GM18868 (cell line): ENCODE data around the gene FAM43B.
"Not testable (repeated sequence)": the region's sequence is repeated elsewhere in the genome, so short reads cannot be mapped to it uniquely, and the experiment has no call there.

Experiments
- ATAC-seq: cut with Tn5 transposase; IDR thresholded peaks from one replicate; pipeline ENCODE4 v1.9.1; 2021; ENCODE audit warnings: mild to moderate bottlenecking, moderate library complexity; ENCODE audit not compliant: unreplicated experiment

The FAM43B gene, protein sequence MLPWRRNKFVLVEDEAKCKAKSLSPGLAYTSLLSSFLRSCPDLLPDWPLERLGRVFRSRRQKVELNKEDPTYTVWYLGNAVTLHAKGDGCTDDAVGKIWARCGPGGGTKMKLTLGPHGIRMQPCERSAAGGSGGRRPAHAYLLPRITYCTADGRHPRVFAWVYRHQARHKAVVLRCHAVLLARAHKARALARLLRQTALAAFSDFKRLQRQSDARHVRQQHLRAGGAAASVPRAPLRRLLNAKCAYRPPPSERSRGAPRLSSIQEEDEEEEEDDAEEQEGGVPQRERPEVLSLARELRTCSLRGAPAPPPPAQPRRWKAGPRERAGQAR

DNA sequence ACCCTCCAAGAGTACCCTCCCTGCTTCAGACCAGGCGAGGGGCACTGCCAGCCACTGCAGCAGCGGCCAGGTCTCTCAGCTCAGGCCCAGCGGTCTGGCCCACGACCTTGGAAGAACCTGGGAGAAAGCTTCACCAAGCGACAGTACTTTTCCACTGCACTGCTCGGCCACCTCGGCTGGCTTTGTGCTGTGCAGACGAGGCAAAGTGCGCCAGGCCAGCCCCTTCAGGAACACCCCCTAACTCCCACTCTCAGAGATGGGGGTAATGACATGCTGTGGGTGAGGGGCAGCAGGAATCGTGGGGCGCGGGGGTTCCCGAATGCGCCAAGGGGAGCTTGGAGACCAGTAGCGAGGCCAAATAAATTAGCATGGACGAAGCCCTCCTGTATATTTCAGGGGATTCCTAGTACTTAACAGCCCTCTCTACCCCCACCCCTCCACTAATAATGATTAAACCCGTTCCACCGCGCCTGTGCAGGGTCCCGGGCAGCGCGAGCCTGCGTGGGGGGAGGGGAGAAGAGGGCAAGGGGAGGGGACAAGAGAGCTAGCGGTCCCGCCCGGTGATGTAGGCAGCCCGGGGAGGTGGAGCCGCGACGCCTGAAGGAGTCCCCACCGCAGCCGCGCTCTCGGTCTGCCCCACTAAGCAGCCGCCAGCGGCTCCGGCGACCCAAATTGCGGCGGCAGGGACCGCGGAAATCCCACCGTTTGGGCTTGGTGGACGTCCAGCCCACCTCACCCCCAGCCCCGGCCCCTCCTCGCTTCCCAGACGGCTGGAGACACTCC, at the start of gene FAM43B:
TSS of gene FAM43B (plus strand) at position 629 of the 783 bp plus-strand sequence. CDS start 401 bp downstream, outside the sequence.
- ATAC-seq, result no peak

- no peak for ATAC-seq
These were observed 46.9 kb upstream of the FAM43B start for GRCh38 chr1:20505488-20505887.

DNA sequence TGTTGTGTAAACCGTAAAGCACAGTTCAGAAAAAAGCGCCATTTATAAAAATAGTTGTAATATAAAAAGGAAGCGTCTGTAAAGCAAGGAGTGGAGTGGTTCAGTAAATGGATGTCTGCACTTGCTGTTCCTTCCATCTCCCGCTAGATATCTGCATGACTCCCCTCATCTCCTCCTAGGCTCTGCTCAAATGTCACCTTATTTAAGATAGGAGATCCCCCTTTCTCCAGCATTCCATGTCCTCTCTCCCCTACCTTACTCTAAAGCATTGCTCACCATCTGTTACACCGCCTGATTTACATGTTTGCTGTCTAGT, 45.2 kb upstream of the FAM43B start:
- ATAC-seq, result peak; percentile 12

- ATAC-seq, result peak; percentile 79
These were observed 44.6 kb upstream of the FAM43B start, which contains the start of gene MUL1 for GRCh38 chr1:20507564-20508410. Gene MUL1 (minus strand): TSS chr1:20508151. CDS start chr1:20508024, 127 bp downstream.

- no peak for ATAC-seq
These were observed 44.0 kb upstream of the FAM43B start for GRCh38 chr1:20508411-20508771.

- ATAC-seq, result no peak
These were observed 40.6 kb upstream of the FAM43B start for GRCh38 chr1:20511518-20512428.

- ATAC-seq, result not testable (repeated sequence)
These were observed 32.6 kb upstream of the FAM43B start for GRCh38 chr1:20519609-20520262.

DNA sequence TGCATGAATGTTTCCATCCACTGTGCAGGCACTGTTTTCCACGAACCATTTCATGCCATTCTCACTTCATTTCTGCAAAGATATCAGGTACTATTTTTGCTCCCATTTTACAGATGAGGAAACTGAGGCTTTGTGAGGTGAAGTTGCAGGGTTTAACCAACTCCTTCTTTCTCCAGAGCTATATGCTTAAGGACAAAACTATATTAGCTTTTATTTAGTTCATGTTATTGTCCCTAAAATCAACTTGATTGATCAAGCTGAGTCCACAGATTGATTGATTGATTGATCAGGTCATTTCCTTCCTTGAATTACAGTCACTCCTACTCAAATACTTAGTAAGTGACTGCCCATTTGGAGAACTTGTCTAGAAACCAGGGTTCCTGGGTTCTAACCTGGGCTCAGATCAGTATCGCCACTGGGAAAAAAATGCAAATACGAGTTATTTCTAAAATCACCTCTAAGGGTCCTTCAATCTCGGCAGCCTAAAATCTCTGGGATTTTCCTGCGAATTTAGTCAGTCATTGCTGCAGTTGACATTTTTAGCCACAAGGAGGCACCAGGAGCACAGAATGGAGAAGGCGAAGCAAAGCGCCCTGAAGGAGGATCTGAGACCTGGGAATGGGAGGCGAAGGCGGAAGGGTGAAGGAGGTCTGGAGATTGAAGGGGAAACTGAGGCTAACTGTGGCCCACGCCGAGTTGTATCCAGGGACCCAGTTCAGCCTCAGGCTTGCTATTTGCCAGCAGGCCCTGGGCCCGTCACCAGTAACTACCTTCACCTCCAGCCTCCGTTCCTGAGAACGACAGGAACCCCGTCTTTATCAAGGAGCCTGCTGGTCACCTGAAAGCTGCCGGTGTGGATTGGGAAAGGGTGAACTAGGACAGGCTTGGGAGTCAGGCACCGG, 30.2 kb upstream of the FAM43B start:
- ATAC-seq, result no peak

DNA sequence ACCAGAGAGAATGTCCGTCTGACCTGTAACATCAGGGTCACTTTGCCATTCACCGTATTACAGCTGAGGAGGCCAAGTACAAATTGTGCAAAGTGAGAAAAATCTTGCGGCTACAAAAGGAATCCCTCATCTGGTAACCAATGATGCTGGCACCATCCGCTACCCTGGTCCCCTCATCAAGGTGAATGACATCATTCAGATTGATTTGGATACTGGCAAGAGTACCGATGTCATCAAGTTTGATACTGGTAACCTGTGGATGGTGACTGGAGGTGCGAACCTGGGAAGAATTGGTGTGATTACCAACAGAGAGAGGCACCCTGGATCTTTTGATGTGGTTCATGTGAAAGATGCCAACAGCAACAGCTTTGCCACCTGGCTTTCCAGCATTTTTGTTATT, 26.1 kb upstream of the FAM43B start:
- no peak for ATAC-seq

- ATAC-seq, result no peak
These were observed 24.2 kb upstream of the FAM43B start for GRCh38 chr1:20528221-20528620.

GRCh38 chr1:20530306-20530705, 22.1 kb upstream of the FAM43B start:
- no peak for ATAC-seq

GRCh38 chr1:20530901-20531300, 21.5 kb upstream of the FAM43B start:
- ATAC-seq, result no peak

- ATAC-seq, result no peak
These were observed 18.7 kb upstream of the FAM43B start for GRCh38 chr1:20533635-20534034.

GRCh38 chr1:20534659-20535417, 17.5 kb upstream of the FAM43B start:
- ATAC-seq, result no peak

DNA sequence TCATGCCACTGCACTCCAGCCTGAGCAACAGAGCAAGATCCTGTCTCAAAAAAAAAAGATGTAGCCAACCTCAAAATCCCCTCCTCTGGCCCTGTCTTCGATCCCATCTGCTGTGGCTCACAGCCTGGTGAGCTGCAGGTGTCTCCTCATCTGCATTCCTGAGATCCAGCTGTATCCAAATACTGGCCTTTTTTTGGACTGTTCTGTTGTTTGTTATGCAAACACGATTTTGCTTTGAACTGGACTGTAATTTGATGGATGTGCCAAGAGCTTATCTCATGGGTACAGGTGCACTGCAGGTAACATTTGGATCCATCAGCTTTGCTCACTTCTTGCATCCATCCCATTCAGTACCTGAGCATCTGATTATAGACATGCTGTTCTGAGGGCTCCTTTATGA, 14.1 kb upstream of the FAM43B start:
- ATAC-seq, result no peak

GRCh38 chr1:20538760-20539551, 13.4 kb upstream of the FAM43B start:
- no peak for ATAC-seq

GRCh38 chr1:20540281-20540680, 12.1 kb upstream of the FAM43B start:
- ATAC-seq, result no peak
